Lower lobe of right lung (tissue), 2 donors: ENCODE data around the gene IL1RL1. TPM values are rescaled to one million over a fixed set of nuclear protein-coding genes. Genes with fewer than 3 reads are reported as not detected.
A peak's percentile ranks its signal among the peaks of the same experiment; 100 is the strongest.

Experiments
- ATAC-seq, 2 donors: fragments of 200-7000 bp; cut with Tn5 transposase; one replicate each; pipeline ENCODE4 v1.9.1; 2020 to 2022; ENCODE audit warnings: mild to moderate bottlenecking in 2 of 2, moderate library complexity in 2 of 2
- DNase-seq: peaks from one replicate; pipeline ENCODE4 v3.0.0-alpha.2; 2020
- H3K27ac ChIP-seq: fragments of 200-600 bp; one replicate; pipeline ENCODE4 v1.8.0; 2022
- H3K27me3 ChIP-seq: fragments of 200-600 bp; one replicate; pipeline ENCODE4 v1.8.0; 2022; ENCODE audit warnings: low read depth
- H3K36me3 ChIP-seq: fragments of 200-600 bp; one replicate; pipeline ENCODE4 v1.8.0; 2022; ENCODE audit warnings: mild to moderate bottlenecking
- H3K4me1 ChIP-seq: fragments of 200-600 bp; one replicate; pipeline ENCODE4 v1.8.0; 2022
- H3K4me3 ChIP-seq: fragments of 200-600 bp; one replicate; pipeline ENCODE4 v1.8.0; 2022; ENCODE audit warnings: mild to moderate bottlenecking
- H3K9me3 ChIP-seq: fragments of 200-600 bp; one replicate; pipeline ENCODE4 v1.8.0; 2022
- CTCF ChIP-seq: fragments of 200-600 bp; IDR thresholded peaks from one replicate; pipeline ENCODE4 v1.8.0; 2022; ENCODE audit warnings: antibody characterized with exemption, mild to moderate bottlenecking
- intact Hi-C: fragments of 100-400 bp; cut with DNase I; formaldehyde crosslinking; loops from one replicate; pipeline ENCODE4 v1.11.0; 2022
- total RNA-seq: library from RNA; stranded (reverse); fragmentation: NEBNext Ultra II Directional; extraction: Animal tissue kit (Norgen Biotek cat#: 25700); gene quantifications from one replicate; pipeline ENCODE4 v1.2.1, GENCODE V29; 2021
- donor health status: DM: no; HTN: yes; CAD: no; lungs with severe emphysema.

The IL1RL1 gene
- total RNA-seq, 1 donor from 2014 or later: 69.6 TPM

- Histone ChIP-seq H3K27ac (no peak overlapping the region), H3K4me3 (no peak overlapping the region), H3K27me3 (no peaks in the 10 kb centered on the region), H3K4me1 (no peaks in the 10 kb centered on the region), H3K9me3 (peaks cover 11% of the 10 kb centered on the region), H3K36me3 (no peaks in the 10 kb centered on the region)
- intact Hi-C loops: no loop called here
- TF ChIP-seq CTCF: no peak
- DNase-seq: no peak
- ATAC-seq: no peak
These were observed 58.5 kb downstream of the IL1RL1 start for GRCh38 chr2:102369866-102370265.

DNA sequence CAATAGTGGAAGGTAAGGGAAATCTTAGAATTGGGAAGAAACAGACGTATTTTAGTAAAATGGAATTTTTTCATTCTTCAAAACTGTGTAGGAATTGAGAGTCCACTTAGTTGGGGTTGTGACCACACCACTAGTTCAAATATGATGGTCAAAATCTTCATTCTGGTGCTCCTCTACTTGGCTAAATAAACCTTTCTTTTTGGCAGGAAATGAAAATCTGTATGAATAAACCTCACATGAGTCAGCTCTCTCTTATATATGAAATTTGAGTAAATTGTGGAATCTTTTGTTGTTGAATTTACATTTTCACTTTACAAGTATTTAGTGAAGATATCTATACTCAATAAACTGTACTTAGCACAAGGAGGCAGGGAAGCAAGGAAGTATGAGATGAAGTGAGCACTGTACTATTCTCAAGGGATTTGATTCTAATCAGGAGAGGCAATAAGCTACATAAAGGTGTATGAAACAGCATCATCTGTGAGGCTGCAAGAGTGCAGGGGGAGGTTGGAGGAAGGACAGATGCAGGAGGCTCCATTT lies 64.8 kb downstream of the IL1RL1 start:
- H3K9me3 ChIP-seq: no peaks in the 10 kb centered on the region
- no peak overlapping the region for H3K4me3 ChIP-seq
- no peak for TF ChIP-seq CTCF
- H3K36me3 ChIP-seq: peaks cover 3% of the 10 kb centered on the region
- DNase-seq (no peak), ATAC-seq (no peak)
- no peaks in the 10 kb centered on the region for H3K27me3 ChIP-seq
- H3K4me1 ChIP-seq: no peaks in the 10 kb centered on the region
- H3K27ac ChIP-seq: no peak overlapping the region
- intact Hi-C loops: no loop called here

DNA sequence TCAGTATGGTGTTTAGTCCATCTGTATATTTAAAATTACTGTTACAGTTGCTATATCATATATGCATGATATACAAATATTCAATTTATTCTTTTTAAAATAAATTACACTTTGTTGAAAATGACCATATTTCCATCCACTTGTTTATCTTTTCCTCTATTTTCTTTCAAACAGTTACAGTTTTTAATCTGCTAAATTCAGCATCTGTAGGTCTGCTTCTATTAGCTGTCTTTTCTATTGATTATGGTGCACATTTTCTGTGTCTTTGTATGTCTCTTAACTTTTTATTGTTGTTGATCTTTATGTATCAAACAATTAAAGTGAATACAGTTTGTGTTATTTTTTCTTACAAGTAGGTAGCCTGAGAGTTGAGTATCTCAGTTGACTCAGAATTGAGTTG lies 72.4 kb downstream of the IL1RL1 start:
- intact Hi-C loops: no loop called here
- Histone ChIP-seq H3K4me3 (no peak overlapping the region), H3K4me1 (no peaks in the 10 kb centered on the region), H3K36me3 (peaks cover 27% of the 10 kb centered on the region), H3K27ac (no peak overlapping the region), H3K27me3 (no peaks in the 10 kb centered on the region), H3K9me3 (peaks cover 22% of the 10 kb centered on the region)
- no peak for TF ChIP-seq CTCF
- ATAC-seq (no peak), DNase-seq (no peak)

GRCh38 chr2:102385522-102385921 lies 74.2 kb downstream of the IL1RL1 start:
- peaks cover 28% of the 10 kb centered on the region for H3K36me3 ChIP-seq
- no peak overlapping the region for H3K4me3 ChIP-seq
- DNase-seq (no peak), ATAC-seq (no peak)
- intact Hi-C loops: no loop called here
- no peaks in the 10 kb centered on the region for H3K27me3 ChIP-seq
- no peak for TF ChIP-seq CTCF
- H3K4me1 ChIP-seq: no peaks in the 10 kb centered on the region
- H3K9me3 ChIP-seq: peaks cover 22% of the 10 kb centered on the region
- no peak overlapping the region for H3K27ac ChIP-seq

DNA sequence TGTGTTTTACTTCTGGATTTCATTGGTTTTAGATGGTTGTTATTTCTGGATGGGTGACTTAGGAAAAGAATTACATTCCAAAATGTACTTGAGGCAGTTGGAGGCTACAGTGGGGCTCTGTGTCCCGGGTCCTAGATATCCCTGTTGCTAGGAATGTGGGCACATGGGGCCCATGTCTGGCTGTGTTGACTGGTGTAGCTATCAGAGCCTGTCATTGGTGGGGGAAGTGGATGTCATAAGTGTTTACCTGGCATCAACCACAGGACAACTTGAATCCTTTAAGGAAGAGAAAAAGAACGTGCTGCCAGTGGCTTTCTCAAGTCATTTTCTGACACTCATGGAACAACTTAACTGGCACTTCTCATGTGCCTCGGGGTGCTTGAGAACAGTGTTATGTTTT lies 74.6 kb downstream of the IL1RL1 start:
- no peaks in the 10 kb centered on the region for H3K27me3 ChIP-seq
- no peak overlapping the region for H3K27ac ChIP-seq
- no peak overlapping the region for H3K4me3 ChIP-seq
- no peaks in the 10 kb centered on the region for H3K4me1 ChIP-seq
- H3K36me3 ChIP-seq: peaks cover 28% of the 10 kb centered on the region
- H3K9me3 ChIP-seq: peaks cover 22% of the 10 kb centered on the region
- no peak for TF ChIP-seq CTCF
- no peak for DNase-seq
- intact Hi-C loops: no loop called here
- ATAC-seq: peak; percentile 44 to 84
